Activated CD8-positive, alpha-beta memory T cell treated with anti-CD3 and anti-CD28 coated beads, Interleukin-2, amount 50 U/mL, for 24 hours (primary cell): Measurements from ENCODE around the gene ANKRD13B.
A peak's percentile ranks its signal among the peaks of the same experiment; 100 is the strongest.

Source experiments
- DNase-seq: peaks from one replicate; pipeline ENCODE4 v3.0.0-alpha.2; 2020; ENCODE audit errors: extremely low read depth

ANKRD13B gene

DNA sequence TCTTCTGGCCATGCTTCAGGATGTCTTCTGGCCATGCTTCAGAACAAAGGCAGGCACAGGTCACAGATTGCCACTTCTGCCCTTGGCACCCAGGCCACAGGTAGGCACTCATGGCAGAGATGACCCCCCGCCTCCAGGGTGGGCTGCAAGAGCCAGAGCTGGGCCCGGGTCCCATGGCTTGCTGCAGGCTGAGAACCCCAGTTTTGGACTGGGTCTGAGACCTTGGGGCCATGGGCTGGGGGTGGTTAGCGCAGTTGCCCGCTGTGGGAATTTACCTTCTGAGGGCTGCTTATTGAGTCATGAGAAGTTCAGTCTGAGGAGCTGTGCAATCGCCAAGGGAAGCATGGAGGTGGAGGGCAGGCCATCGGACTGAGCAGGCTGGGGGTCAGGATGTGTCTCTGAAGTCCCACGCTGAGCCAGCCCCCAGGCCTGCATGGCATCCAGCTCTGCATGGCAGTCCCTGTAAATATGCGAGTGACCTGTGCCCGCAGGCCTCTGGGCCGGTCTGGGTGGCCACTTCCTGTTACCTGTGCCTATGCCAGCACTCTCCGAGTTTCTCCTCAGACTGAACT, 1.7 kb downstream of the ANKRD13B start:
- DNase-seq, result no peak

DNA sequence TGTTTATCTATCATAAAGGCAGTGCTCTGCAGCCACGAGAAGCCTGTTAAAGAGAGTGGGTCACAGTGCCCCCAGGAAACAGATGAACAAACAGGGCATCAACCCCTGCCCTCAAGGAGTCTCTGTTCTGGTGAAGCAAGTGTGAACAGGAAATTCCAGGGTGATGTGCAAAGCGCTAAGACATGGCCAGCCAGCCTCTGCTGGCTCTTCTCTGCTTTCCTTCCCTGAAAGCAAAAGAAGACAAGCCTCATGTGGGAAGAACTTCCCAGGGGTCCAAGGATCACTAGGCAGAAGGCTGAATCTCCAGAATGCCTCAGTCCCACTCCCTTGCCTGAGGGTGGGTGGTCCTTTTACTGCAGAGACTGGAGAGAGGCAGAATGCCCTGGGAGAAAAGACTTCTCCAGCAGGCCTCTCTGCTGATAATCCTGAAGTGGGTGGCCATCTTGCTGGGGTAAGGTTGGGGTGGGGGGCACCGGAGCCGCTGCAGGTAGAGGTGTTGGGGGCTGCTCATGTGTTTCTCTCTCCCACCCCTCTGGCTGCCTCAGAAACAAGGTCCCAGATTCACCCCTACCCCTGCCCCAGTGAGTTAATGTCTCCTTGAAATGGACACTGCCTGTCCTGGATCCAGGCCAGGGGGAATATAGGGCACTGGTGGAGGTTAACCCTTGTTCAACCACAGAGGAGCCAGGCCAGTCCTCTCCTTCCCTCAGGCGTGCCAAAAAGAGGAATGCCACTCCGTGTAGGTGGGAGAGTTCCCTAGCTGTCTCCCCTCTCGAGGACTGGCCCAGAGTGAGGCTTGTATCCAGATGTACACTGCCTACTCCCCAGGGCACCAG, 2.4 kb downstream of the ANKRD13B start:
- no peak for DNase-seq

DNA sequence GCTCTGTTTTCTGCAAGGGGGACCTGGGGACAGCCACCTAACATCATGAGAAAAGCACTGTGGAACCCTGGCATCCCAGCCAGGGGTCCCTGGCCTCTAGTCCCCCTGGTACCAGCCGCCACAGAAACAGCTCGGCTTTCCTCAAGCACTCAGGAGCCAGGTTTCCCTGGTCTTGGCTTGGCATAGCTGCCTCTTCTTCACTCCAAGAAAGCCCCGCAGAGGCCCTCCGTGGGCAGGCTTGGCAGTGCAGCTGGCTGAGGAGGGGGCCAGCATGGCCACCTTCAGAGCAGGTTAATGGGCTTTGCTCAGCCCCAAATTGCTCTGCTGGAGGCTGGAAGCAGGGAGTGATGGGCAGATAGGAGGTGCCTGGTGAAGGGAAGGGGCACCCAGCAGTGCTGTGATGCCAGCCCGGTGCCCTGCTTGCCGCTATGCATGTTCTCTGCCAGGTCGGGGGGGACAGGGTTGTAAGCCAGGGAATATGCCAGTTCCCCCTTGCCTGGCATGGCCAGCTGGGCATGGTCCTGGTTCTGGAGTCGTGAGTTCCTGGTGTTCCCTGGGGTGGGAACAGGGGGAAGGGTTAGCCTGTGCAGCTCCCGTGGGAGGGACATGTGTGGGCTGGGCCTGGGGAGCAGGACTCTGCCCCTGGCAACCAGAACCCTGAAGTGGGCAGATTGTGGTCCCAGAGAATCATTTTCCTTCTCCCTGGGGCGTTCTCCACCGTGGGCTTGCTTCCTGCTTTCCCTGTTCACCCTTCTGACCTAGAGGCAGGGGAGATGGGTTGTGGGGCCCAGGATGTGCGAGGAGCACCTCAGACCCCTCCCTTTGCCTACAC, 3.2 kb downstream of the ANKRD13B start:
- DNase-seq, result no peak

DNA sequence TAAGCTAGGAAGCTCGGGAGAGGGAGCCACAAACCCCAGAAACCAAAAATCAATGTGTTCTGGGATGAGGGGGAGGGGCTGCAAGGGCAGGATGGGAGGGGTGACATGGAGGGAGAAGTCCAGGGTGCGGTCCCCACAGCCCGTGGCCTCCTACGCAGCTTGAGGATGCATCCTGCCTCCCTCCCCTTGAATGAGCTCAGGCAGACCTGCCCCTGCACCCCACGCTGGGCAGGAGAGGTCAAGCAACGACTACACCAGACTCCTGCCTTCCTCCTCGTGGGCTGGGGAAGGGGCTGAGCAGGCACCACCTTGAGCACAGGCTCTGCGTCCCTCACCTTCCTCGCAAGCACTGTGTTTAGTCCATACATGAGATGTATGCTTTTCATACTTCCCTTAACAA, 3.9 kb downstream of the ANKRD13B start:
- DNase-seq, result no peak

DNA sequence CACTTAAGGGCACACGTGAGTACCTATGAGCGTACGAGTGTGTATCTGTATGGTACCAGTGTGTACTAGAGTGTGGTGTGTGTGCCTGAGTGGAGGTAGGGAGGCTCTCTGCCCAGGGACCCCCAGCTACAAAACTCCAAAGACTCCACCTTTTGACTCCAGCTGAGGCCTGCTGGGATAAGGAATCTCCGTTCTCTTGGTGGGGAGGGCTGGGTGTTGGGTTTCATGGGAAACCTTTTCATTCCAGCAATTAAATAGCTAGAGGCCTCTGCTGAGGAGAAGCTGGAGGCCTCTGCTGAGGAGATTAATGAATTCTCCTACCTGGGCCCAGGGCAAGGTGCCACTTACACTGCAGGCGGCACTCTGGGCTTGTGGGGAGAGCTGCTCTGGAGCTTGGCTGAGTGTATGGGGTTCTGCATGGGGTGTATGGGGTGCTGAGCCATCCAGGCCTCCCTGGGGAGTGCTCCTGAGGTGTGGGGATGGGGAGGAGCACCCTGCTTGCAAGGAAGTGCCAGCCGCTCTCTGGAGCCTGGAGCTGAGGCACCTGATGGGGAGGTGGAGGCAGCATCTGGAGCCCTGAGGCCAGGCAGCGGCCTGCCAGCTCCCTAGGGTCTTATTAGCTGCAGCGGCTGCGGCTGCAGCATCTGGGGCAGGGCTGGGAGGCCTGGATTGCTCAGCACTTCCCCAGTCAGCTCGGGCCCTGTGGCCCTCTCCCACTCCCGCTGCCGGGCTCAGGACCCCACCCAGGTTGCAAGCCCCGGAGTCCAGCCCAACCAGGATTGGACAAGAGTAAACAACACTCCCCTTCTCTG, 4.6 kb downstream of the ANKRD13B start:
- DNase-seq, result no peak

DNA sequence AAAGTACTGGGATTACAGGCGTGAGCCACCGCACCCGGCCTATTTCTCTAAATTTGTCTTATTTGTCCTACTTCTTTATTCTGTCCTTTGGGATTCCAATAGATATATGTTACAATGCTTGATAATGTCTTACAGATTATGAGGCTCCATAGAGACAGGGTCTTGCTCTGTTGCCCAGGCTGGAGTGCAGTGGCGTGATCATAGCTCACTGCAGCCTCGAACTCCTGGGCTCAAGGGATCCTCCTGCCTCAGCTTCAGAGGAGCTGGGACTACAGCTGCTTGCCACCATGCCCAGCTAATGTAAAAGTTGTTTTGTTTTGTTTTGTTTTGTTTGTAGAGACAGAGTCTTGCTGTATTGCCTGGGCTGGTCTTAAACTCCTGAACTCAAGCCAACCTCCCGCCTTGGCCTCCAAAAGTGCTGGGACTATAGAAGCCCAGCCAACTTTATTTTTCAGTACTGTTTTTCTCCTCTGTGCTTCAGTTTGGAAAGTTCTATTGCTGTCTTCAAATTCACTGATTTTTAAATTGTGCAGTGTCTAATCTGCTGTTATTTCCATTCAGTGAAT, 10.3 kb downstream of the ANKRD13B start:
- DNase-seq, result no peak

DNA sequence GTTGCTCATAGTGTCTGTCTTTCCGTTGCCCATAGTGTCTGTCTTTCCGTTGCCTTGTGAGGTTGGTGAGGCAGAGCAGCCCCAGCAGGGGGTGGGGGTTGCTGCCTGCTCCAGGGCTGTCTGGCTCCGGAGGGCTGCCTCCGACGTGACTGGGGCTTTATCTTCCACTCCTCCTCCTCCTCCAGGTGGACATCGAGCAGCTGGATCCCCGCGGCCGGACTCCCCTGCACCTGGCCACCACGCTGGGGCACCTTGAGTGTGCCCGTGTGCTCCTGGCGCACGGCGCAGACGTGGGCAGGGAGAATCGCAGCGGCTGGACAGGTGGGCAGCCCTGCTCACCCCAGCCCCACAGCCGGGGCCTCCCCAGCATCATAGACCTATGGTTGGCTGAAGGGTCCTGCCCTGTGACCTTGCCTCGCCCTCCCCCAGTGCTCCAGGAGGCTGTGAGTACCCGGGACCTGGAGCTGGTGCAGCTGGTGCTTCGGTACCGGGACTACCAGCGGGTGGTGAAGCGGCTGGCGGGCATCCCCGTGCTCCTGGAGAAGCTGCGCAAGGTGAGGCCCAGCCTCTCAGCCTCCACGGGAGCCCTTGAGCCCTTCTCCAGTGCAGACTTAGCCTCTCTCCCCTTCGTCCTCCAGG, 14.7 kb downstream of the ANKRD13B start:
- no peak for DNase-seq

DNA sequence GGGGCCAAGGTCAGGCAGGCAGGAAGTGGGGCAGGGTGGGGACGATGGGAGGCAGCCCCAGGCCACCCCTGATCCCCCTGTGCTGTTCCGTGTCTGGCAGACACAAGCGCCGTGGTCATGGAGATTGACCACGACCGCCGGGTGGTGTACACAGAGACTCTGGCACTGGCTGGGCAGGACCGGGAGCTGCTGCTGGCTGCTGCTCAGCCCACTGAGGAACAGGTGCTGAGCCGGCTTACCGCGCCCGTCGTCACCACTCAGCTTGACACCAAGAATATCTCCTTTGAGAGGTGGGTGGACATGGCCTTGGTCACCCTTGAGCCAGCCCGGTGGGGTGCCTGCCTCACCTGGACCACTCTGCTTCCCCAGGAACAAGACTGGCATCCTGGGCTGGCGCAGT, 16.1 kb downstream of the ANKRD13B start:
- no peak for DNase-seq

DNA sequence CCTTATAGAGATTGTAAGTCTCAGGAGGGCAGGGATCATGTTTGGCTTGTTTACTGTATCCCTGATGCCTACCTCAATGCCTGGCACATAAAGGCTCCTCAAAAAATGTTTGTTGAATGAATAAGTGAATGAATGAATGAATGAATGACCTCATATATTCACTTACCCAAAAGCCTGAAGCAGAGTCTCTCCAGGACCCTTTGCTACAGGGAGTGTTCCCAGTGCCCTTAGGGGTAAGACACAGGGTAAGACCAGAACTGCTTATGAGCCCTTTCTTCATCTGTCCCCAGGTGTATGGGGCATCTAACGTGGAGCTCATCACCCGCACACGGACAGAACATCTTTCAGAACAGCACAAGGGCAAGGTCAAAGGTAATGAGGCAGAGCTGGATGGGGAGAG, 17.5 kb downstream of the ANKRD13B start:
- DNase-seq, result no peak

DNA sequence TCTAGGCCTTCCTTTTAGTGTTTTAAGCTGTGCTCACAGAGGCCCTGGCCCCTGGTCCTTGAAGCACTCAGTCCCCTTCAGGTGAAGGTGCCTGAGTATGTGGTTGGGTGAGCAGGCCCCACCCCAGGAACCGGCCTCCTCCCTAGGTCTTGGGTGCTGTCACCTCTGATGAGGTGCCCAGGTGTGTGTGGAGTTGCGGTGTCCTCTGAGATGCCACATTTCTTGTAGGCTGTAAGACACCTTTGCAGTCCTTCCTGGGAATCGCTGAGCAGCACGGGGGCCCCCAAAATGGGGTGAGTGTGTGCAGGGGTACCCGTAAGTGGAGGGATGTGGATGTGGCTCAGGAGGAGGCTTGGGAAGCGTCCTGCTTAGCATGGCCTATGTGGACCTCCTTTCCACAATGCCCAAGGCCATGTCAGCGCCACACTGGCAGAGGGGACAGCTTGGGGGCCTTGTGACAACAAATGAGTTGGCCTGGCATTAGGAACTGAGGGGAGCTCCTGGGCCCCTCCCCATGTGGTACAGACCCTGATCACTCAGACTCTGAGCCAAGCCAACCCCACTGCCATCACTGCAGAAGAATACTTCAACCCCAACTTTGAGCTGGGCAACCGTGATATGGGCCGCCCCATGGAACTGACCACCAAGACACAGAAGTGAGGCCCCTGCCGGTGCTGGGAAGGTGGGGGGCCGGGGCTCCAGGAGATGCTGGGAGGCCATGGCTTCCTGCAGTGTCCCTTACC, 18.6 kb downstream of the ANKRD13B start:
- DNase-seq, result no peak

DNA sequence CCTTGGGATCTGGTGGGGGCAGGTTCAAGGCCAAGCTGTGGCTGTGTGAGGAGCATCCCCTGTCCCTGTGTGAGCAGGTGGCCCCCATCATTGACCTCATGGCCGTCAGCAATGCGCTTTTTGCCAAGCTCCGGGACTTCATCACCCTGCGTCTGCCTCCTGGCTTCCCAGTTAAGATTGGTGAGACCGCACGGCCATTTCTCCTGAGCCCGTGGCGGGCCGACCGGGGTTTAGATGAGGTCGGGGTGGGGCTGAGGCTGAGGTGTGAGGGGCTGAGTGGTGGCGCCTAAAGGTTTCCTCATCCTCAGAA, 19.1 kb downstream of the ANKRD13B start:
- DNase-seq, result no peak

DNA sequence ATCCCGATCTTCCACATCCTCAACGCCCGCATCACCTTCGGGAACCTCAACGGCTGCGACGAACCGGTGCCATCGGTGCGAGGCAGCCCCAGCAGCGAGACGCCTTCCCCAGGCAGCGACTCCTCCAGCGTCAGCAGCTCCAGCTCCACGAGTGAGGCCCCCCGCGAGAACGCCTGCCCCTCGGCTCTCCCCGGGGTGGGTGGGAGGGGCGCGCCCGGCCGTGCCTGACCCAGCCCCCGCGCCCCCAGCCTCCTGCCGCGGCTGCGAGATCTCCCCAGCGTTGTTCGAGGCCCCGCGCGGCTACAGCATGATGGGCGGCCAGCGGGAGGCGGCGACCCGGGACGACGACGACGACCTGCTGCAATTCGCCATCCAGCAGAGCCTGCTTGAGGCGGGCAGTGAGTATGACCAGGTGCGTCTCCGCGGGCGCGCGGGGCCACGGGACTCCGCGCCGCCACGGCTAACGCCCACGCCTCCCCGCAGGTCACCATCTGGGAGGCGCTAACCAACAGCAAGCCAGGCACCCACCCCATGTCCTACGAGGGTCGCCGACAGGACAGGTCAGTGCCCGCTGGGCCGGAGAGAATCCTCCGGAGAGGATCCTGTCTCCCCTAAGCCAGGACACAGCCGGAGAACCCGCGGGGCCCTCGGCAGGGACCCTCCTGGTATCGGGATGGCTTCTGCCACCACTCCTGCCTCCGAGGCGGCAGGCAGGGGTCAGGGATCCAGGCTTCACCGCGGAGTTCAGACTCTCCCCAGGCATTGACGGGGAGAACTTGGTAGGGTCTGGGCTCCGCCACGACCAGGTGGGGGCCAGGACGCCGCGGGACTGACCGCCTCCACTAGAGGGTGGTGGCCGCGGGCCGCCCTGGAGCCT, 19.7 kb downstream of the ANKRD13B start:
- DNase-seq, result no peak

DNA sequence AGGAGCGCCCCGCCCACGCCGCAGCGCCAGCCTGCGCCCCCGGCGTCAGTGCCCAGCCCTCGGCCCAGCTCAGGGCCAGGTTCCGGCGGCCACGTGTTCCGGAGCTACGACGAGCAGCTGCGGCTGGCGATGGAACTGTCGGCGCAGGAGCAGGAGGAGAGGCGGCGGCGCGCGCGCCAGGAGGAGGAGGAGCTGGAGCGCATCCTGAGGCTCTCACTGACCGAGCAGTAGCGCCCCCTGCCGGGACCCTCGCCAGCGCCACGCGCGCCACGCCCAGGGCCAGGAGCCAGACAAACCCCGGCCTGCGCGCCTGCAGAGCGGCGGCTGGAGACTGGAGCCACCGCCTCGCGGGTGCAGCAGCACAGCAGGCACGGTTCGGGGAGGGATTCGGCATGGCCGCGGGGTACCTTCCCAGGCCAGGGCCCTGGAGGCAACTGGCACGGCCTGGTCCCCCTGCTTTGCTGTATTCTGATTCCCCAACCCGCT, 20.5 kb downstream of the ANKRD13B start:
- DNase-seq, result peak; percentile 78

DNA sequence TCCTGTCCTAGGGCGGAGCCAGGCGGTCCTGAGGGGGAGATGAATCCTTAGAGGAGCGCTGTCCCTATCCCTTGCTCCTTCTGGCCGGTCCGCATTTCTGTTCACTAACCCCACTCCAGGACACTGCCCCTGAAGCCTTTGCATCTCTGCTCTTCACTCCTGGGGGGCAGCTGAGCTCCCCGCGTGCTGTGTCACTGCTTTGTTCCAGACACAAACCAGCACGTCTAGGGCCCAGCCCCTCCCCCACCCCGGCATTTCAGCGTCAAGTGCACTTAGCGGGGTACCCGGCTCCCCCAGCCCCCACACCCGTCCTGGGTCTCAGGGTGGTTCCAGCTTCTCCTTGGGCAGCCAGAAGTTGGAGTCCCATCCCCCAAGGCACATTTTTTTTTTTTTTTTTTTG, 20.9 kb downstream of the ANKRD13B start:
- DNase-seq, result no peak

DNA sequence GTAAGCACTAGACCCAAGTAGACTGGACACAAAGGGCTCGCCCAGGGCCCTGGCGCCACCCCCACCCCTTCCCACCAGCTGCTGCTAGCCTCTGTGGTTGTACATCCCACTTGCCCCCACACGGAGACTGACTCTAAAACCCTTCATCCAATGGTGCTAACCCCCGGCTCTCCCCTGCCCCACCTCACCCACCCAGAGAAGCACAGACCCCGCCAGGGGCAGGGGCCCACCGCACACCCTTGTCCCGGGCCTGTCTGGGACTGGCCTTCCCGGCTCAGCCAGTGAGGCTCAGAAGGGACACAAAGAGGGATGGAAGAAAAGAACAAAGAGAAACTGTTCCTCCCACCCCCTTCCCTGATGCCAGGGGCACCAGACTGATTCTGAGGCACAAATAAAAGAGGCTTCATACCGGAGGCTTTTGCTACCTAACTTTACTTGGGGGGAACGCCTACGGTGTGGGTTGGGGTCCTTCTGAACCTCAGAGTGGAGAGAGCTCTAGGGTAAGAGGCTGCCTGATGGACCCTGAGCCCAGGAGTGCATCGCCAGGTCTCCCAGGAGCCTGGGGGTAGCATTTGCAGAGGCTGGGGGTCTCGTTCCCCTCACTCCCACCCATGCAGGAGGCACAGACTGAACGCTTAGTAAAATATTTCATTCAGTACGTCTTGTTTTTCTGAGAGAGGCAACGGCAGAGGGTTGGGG, 21.6 kb downstream of the ANKRD13B start:
- no peak for DNase-seq

DNA sequence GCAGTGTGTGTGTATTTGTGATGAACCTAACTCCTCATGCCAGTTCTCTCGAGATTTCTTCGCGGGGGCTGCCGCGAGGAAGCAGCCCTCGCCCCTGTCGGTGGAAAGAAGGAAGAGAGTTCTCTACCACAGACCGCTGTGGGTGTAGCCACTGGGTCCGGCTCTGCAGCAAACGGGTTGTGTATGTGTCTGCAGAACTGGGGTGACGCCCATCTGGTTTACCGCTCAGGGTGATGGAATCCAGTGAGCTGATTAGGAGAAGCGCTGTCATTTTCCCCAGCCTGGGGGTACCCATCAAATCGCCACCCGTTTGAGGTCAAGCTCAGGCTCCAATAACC, 22.1 kb downstream of the ANKRD13B start:
- no peak for DNase-seq

DNA sequence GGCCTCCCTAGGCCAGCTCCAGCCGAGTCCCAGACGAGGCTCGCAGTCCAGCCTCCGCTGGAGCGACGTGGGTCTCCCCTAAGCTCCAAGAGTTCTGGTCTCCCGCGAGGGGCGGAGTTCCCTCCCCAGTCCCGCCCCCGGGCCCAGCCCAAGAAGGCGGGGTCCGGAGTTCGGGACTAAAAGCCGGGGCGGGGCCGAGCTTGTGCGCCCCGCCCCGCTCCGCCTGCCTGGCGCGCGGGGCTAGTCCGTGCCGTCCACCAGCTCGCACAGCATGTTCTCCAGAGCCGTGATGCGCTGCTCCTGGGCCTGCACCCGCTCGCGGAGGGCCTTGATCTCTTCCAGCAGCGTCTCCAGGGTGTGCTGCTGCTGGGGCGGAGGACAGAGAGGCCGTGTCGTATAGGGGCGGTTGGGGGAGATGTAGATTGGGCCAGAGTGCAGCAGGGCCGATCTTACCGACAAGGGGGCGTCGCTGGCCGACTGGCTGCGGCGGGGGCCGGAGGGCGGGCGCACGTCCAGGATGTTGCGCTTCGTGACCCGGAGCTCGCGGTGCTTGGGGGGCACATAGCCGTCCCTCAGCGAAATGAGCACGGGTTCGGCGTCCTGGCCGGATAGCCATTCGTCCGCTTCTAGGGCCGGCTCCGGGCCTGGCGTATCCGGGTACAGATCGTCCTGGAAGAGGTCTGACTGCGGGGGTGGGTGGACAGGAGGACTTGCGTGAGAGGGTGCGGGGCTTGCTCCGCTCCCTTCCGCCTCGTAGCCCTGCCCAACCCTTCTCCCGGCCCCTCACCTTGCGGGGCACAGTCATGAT, 22.8 kb downstream of the ANKRD13B start:
- DNase-seq, result no peak
